ENCODE measurements around the gene FLOT1.
A peak's percentile ranks its signal among the peaks of the same experiment; 100 is the strongest.

FLOT1 gene

GRCh38 chr6:30689022-30689865, 53.2 kb downstream of the FLOT1 start:
- peaks cover 17% of the 10 kb centered on the region for H3K36me3 Mint-ChIP-seq (ENCODE audit: insufficient read depth)
- peak overlapping the region; percentile 99 for H3K27ac Mint-ChIP-seq (ENCODE audit: low read depth)
- peaks cover 68% of the 10 kb centered on the region for H3K4me1 Mint-ChIP-seq
- no peak for ATAC-seq (replicated peaks; ENCODE audit: extremely low read depth, poor library complexity, severe bottlenecking)
- no peaks in the 10 kb centered on the region for H3K9me3 Mint-ChIP-seq
- no peak for DNase-seq (ENCODE audit: low spot score in 2 of 2)
- peak overlapping the region; percentile 92 for H3K4me3 Mint-ChIP-seq
- no peaks in the 10 kb centered on the region for H3K27me3 Mint-ChIP-seq

- no peaks in the 10 kb centered on the region for H3K9me3 Mint-ChIP-seq
- peak overlapping the region; percentile 92 for H3K4me3 Mint-ChIP-seq
- H3K27me3 Mint-ChIP-seq = no peaks in the 10 kb centered on the region
- DNase-seq (ENCODE audit: low spot score in 2 of 2) = no peak
- peak overlapping the region; percentile 99 for H3K27ac Mint-ChIP-seq (ENCODE audit: low read depth)
- peaks cover 68% of the 10 kb centered on the region for H3K4me1 Mint-ChIP-seq
- no peak for ATAC-seq (replicated peaks; ENCODE audit: extremely low read depth, poor library complexity, severe bottlenecking)
- peaks cover 17% of the 10 kb centered on the region for H3K36me3 Mint-ChIP-seq (ENCODE audit: insufficient read depth)
Measured at GRCh38 chr6:30688569-30688968, 53.9 kb downstream of the FLOT1 start.

GRCh38 chr6:30687659-30688431, 54.6 kb downstream of the FLOT1 start:
- no peak for DNase-seq (ENCODE audit: low spot score in 2 of 2)
- Mint-ChIP-seq H3K27ac (ENCODE audit: low read depth) (peak overlapping the region; percentile 99), H3K9me3 (no peaks in the 10 kb centered on the region), H3K36me3 (ENCODE audit: insufficient read depth) (peaks cover 18% of the 10 kb centered on the region), H3K4me1 (peaks cover 71% of the 10 kb centered on the region), H3K4me3 (peak overlapping the region; percentile 92), H3K27me3 (no peaks in the 10 kb centered on the region)
- ATAC-seq (replicated peaks; ENCODE audit: extremely low read depth, poor library complexity, severe bottlenecking) = no peak

- DNase-seq (ENCODE audit: low spot score in 2 of 2) = peak in 1 of 2 donors; percentile 33
- peak overlapping the region; percentile 99 for H3K27ac Mint-ChIP-seq (ENCODE audit: low read depth)
- no peaks in the 10 kb centered on the region for H3K9me3 Mint-ChIP-seq
- peak; percentile 13 for ATAC-seq (replicated peaks; ENCODE audit: extremely low read depth, poor library complexity, severe bottlenecking)
- peaks cover 75% of the 10 kb centered on the region for H3K4me1 Mint-ChIP-seq
- peak overlapping the region; percentile 92 for H3K4me3 Mint-ChIP-seq
- no peaks in the 10 kb centered on the region for H3K27me3 Mint-ChIP-seq
- peaks cover 25% of the 10 kb centered on the region for H3K36me3 Mint-ChIP-seq (ENCODE audit: insufficient read depth)
Measured at GRCh38 chr6:30686908-30687658, 55.4 kb downstream of the FLOT1 start.

- Mint-ChIP-seq H3K27ac (ENCODE audit: low read depth) (peak within 1 kb of the TSS; percentile 99), H3K27me3 (no peaks in the 10 kb centered on the region), H3K4me3 (peak within 1 kb of the TSS; percentile 92), H3K36me3 (ENCODE audit: insufficient read depth) (peaks cover 34% of the 10 kb centered on the region), H3K9me3 (no peaks in the 10 kb centered on the region), H3K4me1 (peaks cover 75% of the 10 kb centered on the region)
- DNase-seq (ENCODE audit: low spot score in 2 of 2) (peak; percentile 53 to 59), ATAC-seq (replicated peaks; ENCODE audit: extremely low read depth, poor library complexity, severe bottlenecking) (peak; percentile 48)
Measured at GRCh38 chr6:30686009-30686907, 56.2 kb downstream of the FLOT1 start, which contains the start of gene PPP1R18. Gene PPP1R18 (minus strand): TSS chr6:30686645. CDS start chr6:30686018, 627 bp downstream.

- peaks cover 39% of the 10 kb centered on the region for H3K36me3 Mint-ChIP-seq (ENCODE audit: insufficient read depth)
- no peaks in the 10 kb centered on the region for H3K9me3 Mint-ChIP-seq
- H3K4me3 Mint-ChIP-seq = peak overlapping the region; percentile 92
- H3K4me1 Mint-ChIP-seq = peaks cover 74% of the 10 kb centered on the region
- ATAC-seq (replicated peaks; ENCODE audit: extremely low read depth, poor library complexity, severe bottlenecking) (no peak), DNase-seq (ENCODE audit: low spot score in 2 of 2) (no peak)
- no peaks in the 10 kb centered on the region for H3K27me3 Mint-ChIP-seq
- H3K27ac Mint-ChIP-seq (ENCODE audit: low read depth) = peak overlapping the region; percentile 99
Measured at GRCh38 chr6:30685157-30686008, 57.1 kb downstream of the FLOT1 start.

- peaks cover 42% of the 10 kb centered on the region for H3K36me3 Mint-ChIP-seq (ENCODE audit: insufficient read depth)
- H3K27me3 Mint-ChIP-seq = no peaks in the 10 kb centered on the region
- H3K27ac Mint-ChIP-seq (ENCODE audit: low read depth) = peak overlapping the region; percentile 99
- no peak for ATAC-seq (replicated peaks; ENCODE audit: extremely low read depth, poor library complexity, severe bottlenecking)
- peaks cover 74% of the 10 kb centered on the region for H3K4me1 Mint-ChIP-seq
- no peak for DNase-seq (ENCODE audit: low spot score in 2 of 2)
- H3K4me3 Mint-ChIP-seq = peak overlapping the region; percentile 92
- no peaks in the 10 kb centered on the region for H3K9me3 Mint-ChIP-seq
Measured at GRCh38 chr6:30684386-30685156, 57.9 kb downstream of the FLOT1 start.

- peak overlapping the region; percentile 92 for H3K4me3 Mint-ChIP-seq
- H3K27ac Mint-ChIP-seq (ENCODE audit: low read depth) = peak overlapping the region; percentile 99
- DNase-seq (ENCODE audit: low spot score in 2 of 2) (no peak), ATAC-seq (replicated peaks; ENCODE audit: extremely low read depth, poor library complexity, severe bottlenecking) (no peak)
- H3K27me3 Mint-ChIP-seq = no peaks in the 10 kb centered on the region
- H3K4me1 Mint-ChIP-seq = peaks cover 74% of the 10 kb centered on the region
- H3K36me3 Mint-ChIP-seq (ENCODE audit: insufficient read depth) = peaks cover 48% of the 10 kb centered on the region
- no peaks in the 10 kb centered on the region for H3K9me3 Mint-ChIP-seq
Measured at GRCh38 chr6:30683980-30684338, 58.5 kb downstream of the FLOT1 start.

- Mint-ChIP-seq H3K4me3 (peak overlapping the region; percentile 92), H3K27ac (ENCODE audit: low read depth) (peak overlapping the region; percentile 99), H3K4me1 (peaks cover 71% of the 10 kb centered on the region), H3K27me3 (no peaks in the 10 kb centered on the region), H3K36me3 (ENCODE audit: insufficient read depth) (peaks cover 54% of the 10 kb centered on the region), H3K9me3 (no peaks in the 10 kb centered on the region)
- no peak for DNase-seq (ENCODE audit: low spot score in 2 of 2)
- no peak for ATAC-seq (replicated peaks; ENCODE audit: extremely low read depth, poor library complexity, severe bottlenecking)
Measured at GRCh38 chr6:30683183-30683979, 59.1 kb downstream of the FLOT1 start.

All from central memory CD8-positive, alpha-beta T cell (primary cell).